ENCODE measurements around the gene ZBTB40.

DNA sequence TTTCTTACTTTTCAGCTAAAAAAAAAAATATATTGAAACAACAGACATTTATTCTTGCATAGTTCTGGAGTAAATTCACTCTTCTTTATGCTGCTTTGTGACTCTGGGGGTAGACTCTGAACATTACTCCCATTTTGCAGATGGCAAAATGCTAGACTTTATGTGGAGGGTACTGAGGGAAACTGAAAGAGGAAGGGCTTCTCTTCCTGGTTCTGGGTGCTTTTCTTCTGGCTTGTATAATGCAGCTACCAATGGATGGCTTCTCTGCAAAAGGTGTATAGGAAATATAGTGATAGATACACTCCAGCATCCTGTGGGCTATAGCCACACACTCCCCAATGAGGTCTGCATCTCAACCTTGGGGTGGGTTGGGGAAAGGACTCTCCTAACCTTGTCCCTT lies 19.7 kb upstream of the ZBTB40 start:
- TF ChIP-seq POLR2AphosphoS5 (IDR thresholded peaks at IDR 0.05; ENCODE audit: low read depth, low read length) (no peak), TAF1 (IDR thresholded peaks at IDR 0.05; ENCODE audit: borderline replicate concordance, insufficient read depth, low read length) (no peak), FOXP2 (optimal IDR thresholded peaks at IDR 0.05; ENCODE audit: borderline replicate concordance, extremely low read depth, extremely low read length, insufficient read depth) (no peak), REST (IDR thresholded peaks at IDR 0.05; ENCODE audit: insufficient read depth in 1 of 2, low read depth in 2 of 2, low read length in 2 of 2) (no peak)

All from PFSK-1 (cell line).